Measurements from ENCODE around the gene PKNOX2. TPM values are rescaled to one million over a fixed set of nuclear protein-coding genes. Genes with fewer than 3 reads are reported as not detected.

The PKNOX2 gene
- total RNA-seq, 1 donor from 2014 or later: 3.4 TPM

DNA sequence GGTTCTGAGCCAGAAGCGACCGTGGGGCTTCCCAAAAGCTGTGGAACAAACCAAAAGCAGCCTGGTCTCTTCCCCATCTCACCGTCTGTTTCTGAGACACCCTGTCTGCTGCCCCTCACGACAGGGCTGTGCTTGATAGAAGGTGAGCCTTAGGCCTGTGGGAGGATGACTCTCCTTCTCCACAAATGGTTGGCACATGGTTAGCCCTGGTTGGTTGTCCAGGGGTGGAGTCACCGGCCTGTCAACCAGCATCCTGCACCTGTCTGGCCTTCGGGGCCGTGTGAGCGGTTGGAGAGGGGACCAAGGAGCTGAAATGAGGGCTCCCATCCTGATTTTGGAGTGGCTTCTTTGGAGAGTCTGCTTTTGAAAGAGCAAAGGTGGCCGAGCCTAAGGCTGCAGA lies 135.3 kb downstream of the PKNOX2 start:
- Histone ChIP-seq H3K36me3 (no peaks in the 10 kb centered on the region), H3K4me3 (no peak overlapping the region), H3K4me1 (no peaks in the 10 kb centered on the region), H3K27ac (no peak overlapping the region), H3K9me3 (no peaks in the 10 kb centered on the region), H3K27me3 (no peaks in the 10 kb centered on the region)
- DNase-seq (ENCODE audit: extremely low spot score in 2 of 2): no peak
- TF ChIP-seq POLR2A (IDR thresholded peaks at IDR 0.05) (no peak), POLR2AphosphoS5 (IDR thresholded peaks at IDR 0.05; ENCODE audit: insufficient read depth in 1 of 2, low read depth in 1 of 2) (no peak)
- TF ChIP-seq, protein P1, sequence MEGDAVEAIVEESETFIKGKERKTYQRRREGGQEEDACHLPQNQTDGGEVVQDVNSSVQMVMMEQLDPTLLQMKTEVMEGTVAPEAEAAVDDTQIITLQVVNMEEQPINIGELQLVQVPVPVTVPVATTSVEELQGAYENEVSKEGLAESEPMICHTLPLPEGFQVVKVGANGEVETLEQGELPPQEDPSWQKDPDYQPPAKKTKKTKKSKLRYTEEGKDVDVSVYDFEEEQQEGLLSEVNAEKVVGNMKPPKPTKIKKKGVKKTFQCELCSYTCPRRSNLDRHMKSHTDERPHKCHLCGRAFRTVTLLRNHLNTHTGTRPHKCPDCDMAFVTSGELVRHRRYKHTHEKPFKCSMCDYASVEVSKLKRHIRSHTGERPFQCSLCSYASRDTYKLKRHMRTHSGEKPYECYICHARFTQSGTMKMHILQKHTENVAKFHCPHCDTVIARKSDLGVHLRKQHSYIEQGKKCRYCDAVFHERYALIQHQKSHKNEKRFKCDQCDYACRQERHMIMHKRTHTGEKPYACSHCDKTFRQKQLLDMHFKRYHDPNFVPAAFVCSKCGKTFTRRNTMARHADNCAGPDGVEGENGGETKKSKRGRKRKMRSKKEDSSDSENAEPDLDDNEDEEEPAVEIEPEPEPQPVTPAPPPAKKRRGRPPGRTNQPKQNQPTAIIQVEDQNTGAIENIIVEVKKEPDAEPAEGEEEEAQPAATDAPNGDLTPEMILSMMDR (IDR thresholded peaks at IDR 0.05): no peak
- intact Hi-C loops (cut with DNase I): no loop called here

DNA sequence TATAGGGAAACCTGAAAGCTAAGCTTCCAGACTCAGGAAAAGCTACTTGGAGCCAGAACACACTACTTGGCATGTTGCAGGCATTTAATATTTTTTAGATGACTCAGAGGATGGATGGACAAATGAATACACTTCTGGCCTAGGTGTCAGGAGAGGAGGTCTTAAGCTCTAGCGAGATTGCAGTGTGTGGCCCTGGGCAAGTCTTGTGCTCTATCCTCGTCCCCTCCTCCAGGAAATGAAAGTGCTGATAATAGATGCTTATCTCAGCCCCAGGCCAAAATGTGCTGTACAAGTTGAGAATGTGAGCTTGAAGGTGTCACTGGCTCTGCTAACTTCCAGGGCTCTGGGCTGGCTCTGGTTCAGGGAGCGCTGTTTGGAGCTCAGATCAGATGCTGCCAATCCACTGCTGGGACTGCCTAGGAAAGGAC lies 136.3 kb downstream of the PKNOX2 start:
- TF ChIP-seq POLR2AphosphoS5 (IDR thresholded peaks at IDR 0.05; ENCODE audit: insufficient read depth in 1 of 2, low read depth in 1 of 2) (no peak), POLR2A (IDR thresholded peaks at IDR 0.05) (no peak)
- TF ChIP-seq, protein P1 (IDR thresholded peaks at IDR 0.05): no peak
- H3K9me3 ChIP-seq: no peaks in the 10 kb centered on the region
- no peak overlapping the region for H3K4me3 ChIP-seq
- H3K36me3 ChIP-seq: no peaks in the 10 kb centered on the region
- no peaks in the 10 kb centered on the region for H3K4me1 ChIP-seq
- H3K27ac ChIP-seq: no peak overlapping the region
- intact Hi-C loops (cut with DNase I): no loop called here
- H3K27me3 ChIP-seq: no peaks in the 10 kb centered on the region
- no peak for DNase-seq (ENCODE audit: extremely low spot score in 2 of 2)

DNA sequence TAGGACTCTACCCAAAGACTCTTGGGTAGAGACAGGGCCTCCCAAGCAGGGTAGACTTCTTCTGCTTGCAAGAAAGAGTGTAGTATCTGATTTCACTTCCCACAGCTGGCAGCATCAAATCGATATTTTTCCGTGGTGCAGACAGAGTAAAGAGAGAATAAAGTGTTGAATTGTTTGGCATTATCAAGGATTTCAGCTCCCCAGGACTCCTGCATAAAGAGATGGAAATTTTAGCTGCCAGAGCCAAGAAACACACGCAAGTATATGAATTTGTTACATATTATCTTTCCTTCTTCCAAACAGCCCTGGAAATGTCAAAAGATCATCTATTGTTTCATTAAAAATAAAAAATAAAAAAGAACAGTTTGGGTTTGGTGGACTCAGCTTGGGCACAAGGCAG lies 136.8 kb downstream of the PKNOX2 start:
- H3K27ac ChIP-seq: no peak overlapping the region
- H3K9me3 ChIP-seq: no peaks in the 10 kb centered on the region
- TF ChIP-seq POLR2AphosphoS5 (IDR thresholded peaks at IDR 0.05; ENCODE audit: insufficient read depth in 1 of 2, low read depth in 1 of 2) (no peak), POLR2A (IDR thresholded peaks at IDR 0.05) (no peak)
- TF ChIP-seq, protein P1 (IDR thresholded peaks at IDR 0.05): no peak
- DNase-seq (ENCODE audit: extremely low spot score in 2 of 2): no peak
- no peak overlapping the region for H3K4me3 ChIP-seq
- no peaks in the 10 kb centered on the region for H3K27me3 ChIP-seq
- intact Hi-C loops (cut with DNase I): no loop called here
- H3K36me3 ChIP-seq: no peaks in the 10 kb centered on the region
- no peaks in the 10 kb centered on the region for H3K4me1 ChIP-seq

DNA sequence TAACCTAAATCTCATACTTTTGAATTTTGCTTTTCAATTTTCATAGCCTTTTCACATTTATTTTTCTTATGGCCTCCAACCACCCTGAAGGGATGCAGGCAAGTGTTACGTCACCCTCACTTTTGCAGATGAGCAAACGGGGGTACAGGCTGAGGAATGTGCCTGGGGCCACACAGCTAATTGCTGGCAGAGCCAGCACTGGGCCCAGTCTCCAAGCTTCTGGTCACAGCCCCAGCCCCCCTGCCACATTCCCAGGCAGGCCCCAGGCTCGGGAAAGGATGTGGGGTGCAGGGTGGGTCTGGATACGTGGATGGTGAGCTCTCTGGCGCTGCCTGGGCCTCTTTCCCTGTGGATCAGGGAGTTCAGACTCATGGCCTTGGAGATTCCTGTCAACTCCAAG lies 138.6 kb downstream of the PKNOX2 start:
- H3K36me3 ChIP-seq: no peaks in the 10 kb centered on the region
- TF ChIP-seq POLR2A (IDR thresholded peaks at IDR 0.05) (no peak), POLR2AphosphoS5 (IDR thresholded peaks at IDR 0.05; ENCODE audit: insufficient read depth in 1 of 2, low read depth in 1 of 2) (no peak)
- TF ChIP-seq, protein P1 (IDR thresholded peaks at IDR 0.05): no peak
- H3K27me3 ChIP-seq: no peaks in the 10 kb centered on the region
- no peak overlapping the region for H3K27ac ChIP-seq
- H3K9me3 ChIP-seq: no peaks in the 10 kb centered on the region
- no peak overlapping the region for H3K4me3 ChIP-seq
- H3K4me1 ChIP-seq: no peaks in the 10 kb centered on the region
- DNase-seq (ENCODE audit: extremely low spot score in 2 of 2): no peak
- intact Hi-C loops (cut with DNase I): no loop called here

DNA sequence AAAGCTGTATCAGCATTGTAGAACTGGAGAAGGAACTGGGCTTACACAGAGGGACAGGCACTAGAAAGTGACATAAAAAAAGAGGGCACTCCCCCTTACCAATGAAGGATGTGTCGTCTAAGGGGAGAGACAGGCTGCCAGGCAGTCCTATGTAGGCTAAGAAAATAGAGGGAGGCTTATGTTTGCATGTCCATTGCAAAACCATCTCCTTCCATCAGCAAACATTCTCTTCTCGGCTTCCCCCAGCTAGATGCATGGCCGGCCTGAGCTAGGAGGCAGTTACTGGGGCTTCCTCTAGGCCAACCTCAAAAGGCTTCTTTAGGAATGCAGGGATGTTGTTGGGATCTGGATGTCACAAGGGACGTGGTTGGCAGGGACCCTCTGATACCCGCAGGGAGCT lies 139.1 kb downstream of the PKNOX2 start:
- DNase-seq (ENCODE audit: extremely low spot score in 2 of 2): no peak
- intact Hi-C loops (cut with DNase I): no loop called here
- Histone ChIP-seq H3K4me3 (no peak overlapping the region), H3K27ac (no peak overlapping the region), H3K9me3 (no peaks in the 10 kb centered on the region), H3K4me1 (no peaks in the 10 kb centered on the region), H3K27me3 (no peaks in the 10 kb centered on the region), H3K36me3 (no peaks in the 10 kb centered on the region)
- TF ChIP-seq POLR2AphosphoS5 (IDR thresholded peaks at IDR 0.05; ENCODE audit: insufficient read depth in 1 of 2, low read depth in 1 of 2) (no peak), POLR2A (IDR thresholded peaks at IDR 0.05) (no peak)
- TF ChIP-seq, protein P1 (IDR thresholded peaks at IDR 0.05): no peak

Measured in vagina (tissue), 2 donors.